ENCODE results near the gene CCNI2.
"Not testable (repeated sequence)": the region's sequence is repeated elsewhere in the genome, so short reads cannot be mapped to it uniquely, and the experiment has no call there.

Gene CCNI2

GRCh38 chr5:132781029-132781428 lies 33.8 kb downstream of the CCNI2 start:
- DNase-seq (ENCODE audit: low read depth) = no peak

GRCh38 chr5:132782101-132782500 lies 34.9 kb downstream of the CCNI2 start:
- DNase-seq (ENCODE audit: low read depth) = no peak

GRCh38 chr5:132785365-132785764 lies 38.1 kb downstream of the CCNI2 start:
- DNase-seq (ENCODE audit: low read depth) = no peak

GRCh38 chr5:132785864-132786263 lies 38.6 kb downstream of the CCNI2 start:
- DNase-seq (ENCODE audit: low read depth) = no peak

- no peak for DNase-seq (ENCODE audit: low read depth)
These were observed 39.9 kb downstream of the CCNI2 start for GRCh38 chr5:132787076-132787475.

- DNase-seq (ENCODE audit: low read depth) = no peak
These were observed 41.3 kb downstream of the CCNI2 start for GRCh38 chr5:132788508-132788907.

GRCh38 chr5:132788990-132789886 lies 42.0 kb downstream of the CCNI2 start:
- DNase-seq (ENCODE audit: low read depth) = no peak

GRCh38 chr5:132790201-132790865 lies 43.1 kb downstream of the CCNI2 start:
- DNase-seq (ENCODE audit: low read depth) = no peak

GRCh38 chr5:132791026-132791425 lies 43.8 kb downstream of the CCNI2 start:
- DNase-seq (ENCODE audit: low read depth) = no peak

- no peak for DNase-seq (ENCODE audit: low read depth)
These were observed 50.4 kb downstream of the CCNI2 start for GRCh38 chr5:132797651-132798050.

- no peak for DNase-seq (ENCODE audit: low read depth)
These were observed 52.2 kb downstream of the CCNI2 start for GRCh38 chr5:132799392-132799791.

GRCh38 chr5:132800545-132800944 lies 53.3 kb downstream of the CCNI2 start:
- no peak for DNase-seq (ENCODE audit: low read depth)

GRCh38 chr5:132802044-132802684 lies 54.9 kb downstream of the CCNI2 start:
- no peak for DNase-seq (ENCODE audit: low read depth)

GRCh38 chr5:132802685-132803066 lies 55.5 kb downstream of the CCNI2 start:
- not testable (repeated sequence) for DNase-seq (ENCODE audit: low read depth)
